Loucy (cell line): ENCODE data around the gene CCDC121.

Experiments
- H2AFZ ChIP-seq: fragments of 200-600 bp; sonication (generic); 2 replicates; pipeline ENCODE4 v1.6.0; 2016; ENCODE audit warnings: antibody characterized with exemption, mild to moderate bottlenecking, low read length, moderate library complexity
- H3F3A ChIP-seq: fragments of 200-600 bp; 2 replicates; pipeline ENCODE4 v1.6.0; 2016; ENCODE audit warnings: antibody characterized with exemption, low read depth, mild to moderate bottlenecking
- H3K27me3 ChIP-seq: fragments of 200-600 bp; sonication (generic); 2 replicates; pipeline ENCODE4 v1.6.1; 2014; ENCODE audit warnings: low read length, mild to moderate bottlenecking; ENCODE audit not compliant: insufficient read depth, poor library complexity, severe bottlenecking
- H3K36me3 ChIP-seq: fragments of 200-600 bp; sonication (generic); 2 replicates; pipeline ENCODE4 v1.6.1; 2016; ENCODE audit warnings: low read length; ENCODE audit not compliant: insufficient read depth
- H3K4me1 ChIP-seq: fragments of 200-600 bp; sonication (generic); 2 replicates; pipeline ENCODE4 v1.5.1; 2014; ENCODE audit warnings: low read length, mild to moderate bottlenecking; ENCODE audit not compliant: insufficient read depth, poor library complexity, severe bottlenecking
- H3K4me2 ChIP-seq: fragments of 200-600 bp; sonication (generic); 2 replicates; pipeline ENCODE4 v1.6.0; 2014; ENCODE audit warnings: antibody characterized with exemption, low read length, low read depth, mild to moderate bottlenecking; ENCODE audit not compliant: poor library complexity, severe bottlenecking
- H3K4me3 ChIP-seq: fragments of 200-600 bp; sonication (generic); 2 replicates; pipeline ENCODE4 v1.5.1; 2014; ENCODE audit warnings: low read length, mild to moderate bottlenecking, mixed read lengths; ENCODE audit not compliant: poor library complexity, severe bottlenecking
- H3K79me2 ChIP-seq: fragments of 200-600 bp; sonication (generic); 2 replicates; pipeline ENCODE4 v1.6.1; 2014; ENCODE audit warnings: low read length; ENCODE audit not compliant: insufficient read depth
- H3K9ac ChIP-seq: fragments of 200-600 bp; sonication (generic); 2 replicates; pipeline ENCODE4 v1.6.0; 2014; ENCODE audit warnings: mild to moderate bottlenecking, low read depth, low read length, moderate library complexity; ENCODE audit not compliant: poor library complexity, severe bottlenecking
- H3K9me2 ChIP-seq: fragments of 200-600 bp; sonication (generic); replicated peaks from 2 replicates; pipeline ENCODE4 v1.6.1; 2016; ENCODE audit warnings: low read depth, low read length, mixed read lengths
- H3K9me3 ChIP-seq: fragments of 200-600 bp; sonication (generic); 2 replicates; pipeline ENCODE4 v1.6.1; 2014; ENCODE audit warnings: mild to moderate bottlenecking, antibody characterized with exemption, low read length, low read depth; ENCODE audit not compliant: insufficient read depth
- H4K20me1 ChIP-seq: fragments of 200-600 bp; sonication (generic); 2 replicates; pipeline ENCODE4 v1.6.0; 2014; ENCODE audit warnings: antibody characterized with exemption, low read length, mild to moderate bottlenecking; ENCODE audit not compliant: insufficient read depth, poor library complexity, severe bottlenecking
- CTCF ChIP-seq: fragments of 200-600 bp; sonication (generic); conservative IDR thresholded peaks from 2 replicates; pipeline ENCODE4 v1.5.1; 2014; ENCODE audit warnings: mild to moderate bottlenecking, antibody characterized with exemption, low read length
- EZH2phosphoT487 ChIP-seq: fragments of 200-600 bp; IDR thresholded peaks from 2 replicates; pipeline ENCODE4 v1.6.1; 2018; ENCODE audit warnings: antibody characterized with exemption, mild to moderate bottlenecking, moderate library complexity, borderline replicate concordance

The CCDC121 gene

GRCh38 chr2:27653397-27653796 lies 24.6 kb upstream of the CCDC121 start:
- Histone ChIP-seq H3K9ac (no peak overlapping the region), H3K9me2 (no peaks in the 10 kb centered on the region), H3K4me2 (no peak overlapping the region), H4K20me1 (no peaks in the 10 kb centered on the region), H3K9me3 (no peaks in the 10 kb centered on the region), H3K36me3 (peaks cover 78% of the 10 kb centered on the region; the same call in 1 of the 2 replicates), H3F3A (0 out of 2 replicates have a peak, but pooled peaks cover 4% of the 10 kb centered on the region), H3K4me3 (no peak overlapping the region), H3K4me1 (no peaks in the 10 kb centered on the region), H3K27me3 (no peaks in the 10 kb centered on the region), H2AFZ (no peak overlapping the region), H3K79me2 (no peaks in the 10 kb centered on the region)
- TF ChIP-seq EZH2phosphoT487 (no peak), CTCF (no peak)

- H3K4me2 ChIP-seq, result no peak overlapping the region
Measured at GRCh38 chr2:27652790-27653189, 24.0 kb upstream of the CCDC121 start.

GRCh38 chr2:27652341-27652740 lies 23.5 kb upstream of the CCDC121 start:
- Histone ChIP-seq H3K4me3 (no peak overlapping the region), H3F3A (0 out of 2 replicates have a peak, but pooled peaks cover 4% of the 10 kb centered on the region), H3K4me2 (no peak overlapping the region), H2AFZ (no peak overlapping the region), H4K20me1 (no peaks in the 10 kb centered on the region), H3K9me2 (no peaks in the 10 kb centered on the region), H3K9me3 (no peaks in the 10 kb centered on the region), H3K79me2 (no peaks in the 10 kb centered on the region), H3K4me1 (no peaks in the 10 kb centered on the region), H3K36me3 (peaks cover 84% of the 10 kb centered on the region; the same call in 1 of the 2 replicates), H3K9ac (no peak overlapping the region), H3K27me3 (no peaks in the 10 kb centered on the region)
- TF ChIP-seq EZH2phosphoT487 (no peak), CTCF (no peak)

More at GRCh38 chr2:27652790-27653189, 24.0 kb upstream of the CCDC121 start:
- no peak overlapping the region for H3K4me3 ChIP-seq
- H4K20me1 ChIP-seq, result no peaks in the 10 kb centered on the region
- H3K9me3 ChIP-seq, result no peaks in the 10 kb centered on the region
- H3F3A ChIP-seq, result 0 out of 2 replicates have a peak, but pooled peaks cover 4% of the 10 kb centered on the region
- H3K4me1 ChIP-seq, result no peaks in the 10 kb centered on the region
- TF ChIP-seq EZH2phosphoT487 (no peak), CTCF (no peak)
- H3K36me3 ChIP-seq, result peaks cover 82% of the 10 kb centered on the region; the same call in 1 of the 2 replicates
- no peaks in the 10 kb centered on the region for H3K9me2 ChIP-seq
- H3K27me3 ChIP-seq, result no peaks in the 10 kb centered on the region
- H2AFZ ChIP-seq, result no peak overlapping the region
- no peaks in the 10 kb centered on the region for H3K79me2 ChIP-seq
- no peak overlapping the region for H3K9ac ChIP-seq
